Sciatic nerve (tissue), 2 donors: Measurements from ENCODE around the gene TPPP. TPM values are rescaled to one million over a fixed set of nuclear protein-coding genes. Genes with fewer than 3 reads are reported as not detected.
A peak's percentile ranks its signal among the peaks of the same experiment; 100 is the strongest.
"Not testable (repeated sequence)": the region's sequence is repeated elsewhere in the genome, so short reads cannot be mapped to it uniquely, and the experiment has no call there.

Source experiments
- ATAC-seq: fragments of 200-7000 bp; cut with Tn5 transposase; one replicate; pipeline ENCODE4 v1.9.1; 2020; ENCODE audit warnings: mild to moderate bottlenecking, moderate library complexity
- DNase-seq: peaks from one replicate; pipeline ENCODE4 v3.0.0-alpha.2; 2020; ENCODE audit warnings: low spot score
- intact Hi-C: fragments of 100-400 bp; cut with DNase I; formaldehyde crosslinking; loops from one replicate; pipeline ENCODE4 v1.14.2; 2022
- total RNA-seq: library from RNA; stranded (reverse); fragmentation: NEBNext Ultra II Directional; extraction: Animal tissue kit (Norgen Biotek cat#: 25700); gene quantifications from one replicate; pipeline ENCODE4 v1.2.1, GENCODE V29; 2021
- donor health status: DM: no; HTN: no; CAD: no.
- donor health status: DM: no; HTN: no; CAD: no.

Gene TPPP
- total RNA-seq, 1 donor from 2014 or later = 3.4 TPM

GRCh38 chr5:640461-641330 is 52.5 kb downstream of the TPPP start:
- intact Hi-C loops = no loop called here
- DNase-seq (no peak), ATAC-seq (no peak)

GRCh38 chr5:639584-640213 is 53.5 kb downstream of the TPPP start:
- intact Hi-C loops = no loop called here
- DNase-seq (no peak), ATAC-seq (no peak)

- intact Hi-C loops = no loop called here
- ATAC-seq (no peak), DNase-seq (no peak)
These were observed 54.0 kb downstream of the TPPP start for GRCh38 chr5:639253-639530.

- no peak for DNase-seq
- intact Hi-C loops = no loop called here
- no peak for ATAC-seq
These were observed 54.5 kb downstream of the TPPP start for GRCh38 chr5:638501-639252.

- ATAC-seq (no peak), DNase-seq (no peak)
- intact Hi-C loops = no loop called here
These were observed 55.3 kb downstream of the TPPP start for GRCh38 chr5:637581-638450.

GRCh38 chr5:636951-637350 is 56.2 kb downstream of the TPPP start:
- DNase-seq (no peak), ATAC-seq (no peak)
- intact Hi-C loops = no loop called here

GRCh38 chr5:635306-636055 is 57.7 kb downstream of the TPPP start:
- no peak for DNase-seq
- ATAC-seq = peak; percentile 20
- intact Hi-C loops = no loop called here

GRCh38 chr5:634191-634590 is 59.0 kb downstream of the TPPP start:
- no peak for ATAC-seq
- intact Hi-C loops = no loop called here
- no peak for DNase-seq

- no peak for DNase-seq
- no peak for ATAC-seq
- intact Hi-C loops = no loop called here
These were observed 59.6 kb downstream of the TPPP start for GRCh38 chr5:633501-633955.

GRCh38 chr5:628351-629205 is 64.6 kb downstream of the TPPP start:
- DNase-seq, intact Hi-C loops, ATAC-seq: not testable (repeated sequence)

GRCh38 chr5:627840-628239 is 65.3 kb downstream of the TPPP start:
- no peak for DNase-seq
- ATAC-seq = no peak
- intact Hi-C loops = no loop called here

GRCh38 chr5:626850-627249 is 66.3 kb downstream of the TPPP start:
- DNase-seq (no peak), ATAC-seq (no peak)
- intact Hi-C loops = no loop called here

GRCh38 chr5:625516-625915 is 67.6 kb downstream of the TPPP start:
- intact Hi-C loops = no loop called here
- ATAC-seq (no peak), DNase-seq (no peak)

GRCh38 chr5:624951-625230 is 68.3 kb downstream of the TPPP start:
- intact Hi-C loops = no loop called here
- ATAC-seq (no peak), DNase-seq (no peak)

- intact Hi-C loops = no loop called here
- DNase-seq (no peak), ATAC-seq (no peak)
These were observed 68.8 kb downstream of the TPPP start for GRCh38 chr5:624118-624950.

- ATAC-seq = no peak
- DNase-seq = no peak
- intact Hi-C loops = no loop called here
These were observed 69.6 kb downstream of the TPPP start for GRCh38 chr5:623531-623930.

- intact Hi-C loops = no loop called here
- DNase-seq = no peak
- no peak for ATAC-seq
These were observed 70.1 kb downstream of the TPPP start for GRCh38 chr5:622946-623522.
